GM23338 (cell line): ENCODE results near the gene SLC47A1. TPM values are rescaled to one million over a fixed set of nuclear protein-coding genes. Genes with fewer than 3 reads are reported as not detected.

Source experiments
- ATAC-seq: fragments of 200-7000 bp; cut with Tn5 transposase; 3 replicates; pipeline ENCODE4 v1.9.1; 2020
- DNase-seq: peaks from one replicate; pipeline ENCODE4 v3.0.0-alpha.2; 2015; ENCODE audit warnings: low spot score
- H2AFZ ChIP-seq: fragments of 200-600 bp; sonication (generic); 2 replicates; pipeline ENCODE4 v1.8.0; 2016; ENCODE audit warnings: antibody characterized with exemption, mild to moderate bottlenecking, moderate library complexity
- H3F3A ChIP-seq: fragments of 200-600 bp; sonication (generic); replicated peaks from 2 replicates; pipeline ENCODE4 v1.8.0; 2017; ENCODE audit warnings: antibody characterized with exemption, mixed run types, low read depth
- H3K27ac ChIP-seq: fragments of 200-600 bp; sonication (generic); 2 replicates; pipeline ENCODE4 v1.6.1; 2016; ENCODE audit warnings: low read depth
- H3K27me3 ChIP-seq: fragments of 200-600 bp; sonication (generic); 2 replicates; pipeline ENCODE4 v1.8.0; 2016; ENCODE audit warnings: mild to moderate bottlenecking, mixed run types, moderate library complexity; ENCODE audit not compliant: insufficient read depth
- H3K36me3 ChIP-seq: fragments of 200-600 bp; sonication (generic); 2 replicates; pipeline ENCODE4 v1.8.0; 2016; ENCODE audit warnings: mild to moderate bottlenecking; ENCODE audit not compliant: insufficient read depth
- H3K4me1 ChIP-seq: fragments of 200-600 bp; sonication (generic); 2 replicates; pipeline ENCODE4 v1.8.0; 2016; ENCODE audit warnings: mild to moderate bottlenecking, moderate library complexity; ENCODE audit not compliant: insufficient read depth
- H3K4me2 ChIP-seq: fragments of 200-600 bp; sonication (generic); 2 replicates; pipeline ENCODE4 v1.7.1; 2017; ENCODE audit warnings: mixed run types
- H3K4me3 ChIP-seq: fragments of 200-600 bp; sonication (generic); 2 replicates; pipeline ENCODE4 v1.6.1; 2016; ENCODE audit warnings: mixed run types
- H3K79me2 ChIP-seq: fragments of 200-600 bp; sonication (generic); replicated peaks from 2 replicates; pipeline ENCODE4 v1.8.0; 2017; ENCODE audit warnings: mild to moderate bottlenecking; ENCODE audit not compliant: insufficient read depth
- H3K9me2 ChIP-seq: fragments of 200-600 bp; sonication (generic); 2 replicates; pipeline ENCODE4 v1.8.0; 2017; ENCODE audit not compliant: insufficient read depth
- H4K20me1 ChIP-seq: fragments of 200-600 bp; sonication (generic); replicated peaks from 2 replicates; pipeline ENCODE4 v1.8.0; 2017; ENCODE audit warnings: mild to moderate bottlenecking; ENCODE audit not compliant: insufficient read depth
- H3K27ac Mint-ChIP-seq: 2 replicates; pipeline ENCODE4 v1.8.0; 2020; ENCODE audit warnings: inconsistent platforms, mild to moderate bottlenecking, moderate library complexity, mixed read lengths
- H3K27me3 Mint-ChIP-seq: 3 replicates; pipeline ENCODE4 v1.8.0; 2022; ENCODE audit warnings: low read depth, mild to moderate bottlenecking, moderate library complexity, mixed read lengths, inconsistent platforms; ENCODE audit not compliant: insufficient read depth, poor library complexity
- H3K36me3 Mint-ChIP-seq: 3 replicates; pipeline ENCODE4 v1.8.0; 2021; ENCODE audit warnings: low read depth, mild to moderate bottlenecking, inconsistent platforms, moderate library complexity, mixed read lengths
- H3K4me1 Mint-ChIP-seq: 3 replicates; pipeline ENCODE4 v1.8.0; 2020; ENCODE audit warnings: mild to moderate bottlenecking, inconsistent platforms, mixed read lengths
- H3K4me3 Mint-ChIP-seq: 3 replicates; pipeline ENCODE4 v1.8.0; 2021; ENCODE audit warnings: moderate library complexity, mild to moderate bottlenecking, inconsistent platforms, mixed read lengths
- H3K9me3 Mint-ChIP-seq: 3 replicates; pipeline ENCODE4 v1.8.0; 2020; ENCODE audit warnings: moderate library complexity, mild to moderate bottlenecking, inconsistent platforms, mixed read lengths
- CREB1 ChIP-seq: fragments of 250-450 bp; sonication (Bioruptor Pico); IDR thresholded peaks from 2 replicates; pipeline ENCODE4 v1.5.0; 2020; ENCODE audit warnings: low read depth, mild to moderate bottlenecking, moderate library complexity
- CTCF ChIP-seq, 2 experiments: fragments of 200-600 bp in 1 of 2; sonication (generic) in 1 of 2; conservative IDR thresholded peaks; 2 replicates each; pipeline versions ENCODE4 v1.5.1 to v1.6.1; 2016 to 2017; ENCODE audit warnings: antibody characterized with exemption in 2 of 2, low read depth in 2 of 2, mild to moderate bottlenecking in 2 of 2, moderate library complexity in 1 of 2
- ETS1 ChIP-seq: IDR thresholded peaks from 2 replicates; pipeline ENCODE4 v1.6.1; 2016; ENCODE audit warnings: antibody characterized with exemption
- EZH2 ChIP-seq: fragments of 200-600 bp; sonication (generic); IDR thresholded peaks from one replicate; pipeline ENCODE4 v1.8.0; 2017; ENCODE audit warnings: antibody characterized with exemption, mild to moderate bottlenecking, low read depth; ENCODE audit not compliant: unreplicated experiment
- JUNB ChIP-seq: IDR thresholded peaks from one replicate; pipeline ENCODE4 v1.6.1; 2016; ENCODE audit warnings: antibody characterized with exemption; ENCODE audit not compliant: unreplicated experiment
- NANOG ChIP-seq: IDR thresholded peaks from 2 replicates; pipeline ENCODE4 v1.6.1; 2016; ENCODE audit warnings: antibody characterized with exemption, borderline replicate concordance
- POLR2AphosphoS5 ChIP-seq: IDR thresholded peaks from 2 replicates; pipeline ENCODE4 v1.6.1; 2016; ENCODE audit warnings: antibody characterized with exemption, low read depth
- REST ChIP-seq: IDR thresholded peaks from one replicate; pipeline ENCODE4 v1.6.1; 2018; ENCODE audit warnings: antibody characterized with exemption; ENCODE audit not compliant: unreplicated experiment
- STAT1 ChIP-seq: IDR thresholded peaks from one replicate; pipeline ENCODE4 v1.6.1; 2016; ENCODE audit warnings: antibody characterized with exemption; ENCODE audit not compliant: unreplicated experiment
- ZNF114 ChIP-seq: fragments of 250-450 bp; sonication (Bioruptor Pico); IDR thresholded peaks from 2 replicates; pipeline ENCODE4 v1.5.0; 2020; ENCODE audit warnings: mild to moderate bottlenecking, moderate library complexity
- ZNF331 ChIP-seq: fragments of 250-450 bp; sonication (Bioruptor Pico); IDR thresholded peaks from 2 replicates; pipeline ENCODE4 v1.5.0; 2020; ENCODE audit warnings: low read depth, mild to moderate bottlenecking, moderate library complexity
- ZNF462 ChIP-seq: fragments of 250-450 bp; sonication (Bioruptor Pico); IDR thresholded peaks from 2 replicates; pipeline ENCODE4 v1.5.0; 2020; ENCODE audit warnings: mild to moderate bottlenecking, moderate library complexity
- polyA plus RNA-seq: library from polyadenylated mRNA; unstranded; fragments of >200 nt; fragmentation: Nextera tagmentation; extraction: Ambion mirVana; gene quantifications from 2 replicates; pipeline ENCODE4 v1.2.1, GENCODE V29; 2016
- total RNA-seq: library from RNA; depleted of rRNA; stranded (reverse); fragments of >200 nt; shearing (Covaris generic); gene quantifications from 2 replicates; pipeline ENCODE4 v1.2.3, GENCODE V29; 2014

SLC47A1 gene
- total and polyA plus RNA-seq, 2 experiments from 2014 or later, result 0.53 to 1.9 TPM

DNA sequence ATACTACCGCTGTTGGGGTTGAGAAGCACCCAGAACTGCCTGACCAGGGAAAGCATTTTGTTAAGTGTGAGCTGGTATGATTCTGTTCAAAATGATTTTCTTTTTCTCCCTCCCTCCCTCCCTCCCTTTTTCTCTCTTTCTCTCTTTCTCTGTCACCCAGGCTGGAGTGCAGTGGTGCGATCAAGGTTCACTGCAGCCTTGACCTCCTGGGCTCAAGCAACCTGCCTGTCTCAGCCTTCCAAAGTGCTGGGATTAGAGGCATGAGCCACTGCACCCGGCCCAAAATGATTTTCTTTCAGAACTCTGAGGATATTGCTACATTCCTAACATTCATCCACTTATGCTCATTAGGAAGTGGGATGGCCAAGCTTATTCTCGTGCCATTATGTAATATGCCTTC, 41.3 kb downstream of the SLC47A1 start:
- ATAC-seq (no peak), DNase-seq (no peak)
- H3K36me3 Mint-ChIP-seq, result no peaks in the 10 kb centered on the region
- no peak overlapping the region for H3K4me2 ChIP-seq
- H3K4me3 Mint-ChIP-seq, result no peak overlapping the region
- H3K27me3 Mint-ChIP-seq, result peaks cover 6% of the 10 kb centered on the region
- H3K4me3 ChIP-seq, result no peak overlapping the region
- no peak for TF ChIP-seq STAT1
- TF ChIP-seq ETS1, result no peak
- TF ChIP-seq ZNF462 (CRISPR knock-in tag), result no peak
- TF ChIP-seq JUNB, result no peak
- no peak for TF ChIP-seq EZH2
- TF ChIP-seq ZNF331 (CRISPR knock-in tag), result no peak
- TF ChIP-seq REST, result no peak
- no peak for TF ChIP-seq POLR2AphosphoS5
- TF ChIP-seq CTCF (conservative IDR thresholded peaks at IDR 0.05; ENCODE audit: low read depth in 2 of 2), result no peak
- TF ChIP-seq ZNF114 (CRISPR knock-in tag), result no peak
- TF ChIP-seq NANOG, result no peak
- no peak for TF ChIP-seq CREB1 (CRISPR knock-in tag)
- H3F3A ChIP-seq, result peaks cover 11% of the 10 kb centered on the region; the same call in 1 of the 2 replicates
- H3K4me1 Mint-ChIP-seq, result peaks cover 11% of the 10 kb centered on the region; the same call in 2 of the 3 replicates
- H3K36me3 ChIP-seq, result no peaks in the 10 kb centered on the region
- peaks cover 12% of the 10 kb centered on the region for H3K27me3 ChIP-seq
- H3K9me3 Mint-ChIP-seq, result no peaks in the 10 kb centered on the region
- H3K4me1 ChIP-seq, result peaks cover 12% of the 10 kb centered on the region; the same call in 1 of the 2 replicates
- H4K20me1 ChIP-seq, result no peaks in the 10 kb centered on the region
- no peaks in the 10 kb centered on the region for H3K79me2 ChIP-seq
- H2AFZ ChIP-seq, result no peak overlapping the region
- 0 out of 2 replicates have a peak, but pooled peaks cover 3% of the 10 kb centered on the region for H3K9me2 ChIP-seq
- no peak overlapping the region for H3K27ac ChIP-seq
- H3K27ac Mint-ChIP-seq, result no peak overlapping the region
